Osteoblast (primary cell): ENCODE results near the gene CLDND1. TPM values are rescaled to one million over a fixed set of nuclear protein-coding genes. Genes with fewer than 3 reads are reported as not detected.

Experiments used
- DNase-seq: peaks from one replicate; pipeline ENCODE4 v3.0.0; 2011; ENCODE audit warnings: low spot score, mixed read lengths; ENCODE audit not compliant: insufficient read length; ENCODE audit errors: missing footprints
- H2AFZ ChIP-seq: 2 replicates; pipeline ENCODE4 v1.6.0; 2011; ENCODE audit warnings: mild to moderate bottlenecking, low read length
- H3K27ac ChIP-seq: 2 replicates; pipeline ENCODE4 v1.5.1; 2011; ENCODE audit warnings: mild to moderate bottlenecking, low read depth, low read length, moderate library complexity
- H3K27me3 ChIP-seq: 2 replicates; pipeline ENCODE4 v1.6.0; 2012; ENCODE audit warnings: mild to moderate bottlenecking, control low read depth, inconsistent platforms, low read length, moderate library complexity; ENCODE audit not compliant: insufficient read depth
- H3K36me3 ChIP-seq: 2 replicates; pipeline ENCODE4 v1.5.1; 2011; ENCODE audit warnings: mild to moderate bottlenecking, low read length, control low read depth, moderate library complexity; ENCODE audit not compliant: insufficient read depth
- H3K4me1 ChIP-seq: 2 replicates; pipeline ENCODE4 v1.5.1; 2011; ENCODE audit warnings: mild to moderate bottlenecking, low read length, control low read depth, moderate library complexity; ENCODE audit not compliant: insufficient read depth
- H3K4me2 ChIP-seq: 2 replicates; pipeline ENCODE4 v1.6.0; 2011; ENCODE audit warnings: mild to moderate bottlenecking, low read length; ENCODE audit not compliant: insufficient read depth
- H3K4me3 ChIP-seq: fragments of 200-600 bp; sonication (generic); 3 replicates; pipeline ENCODE4 v1.5.1; 2012; ENCODE audit warnings: mild to moderate bottlenecking, low read length, inconsistent platforms; ENCODE audit not compliant: insufficient read depth
- H3K79me2 ChIP-seq: 2 replicates; pipeline ENCODE4 v1.6.0; 2012; ENCODE audit warnings: mild to moderate bottlenecking, low read length, control low read depth, inconsistent platforms; ENCODE audit not compliant: insufficient read depth
- H3K9me3 ChIP-seq: 2 replicates; pipeline ENCODE4 v1.5.1; 2011; ENCODE audit warnings: low read depth, low read length, control low read depth
- H4K20me1 ChIP-seq: 2 replicates; pipeline ENCODE4 v1.6.0; 2012; ENCODE audit warnings: mild to moderate bottlenecking, low read length, control low read depth; ENCODE audit not compliant: insufficient read depth
- total RNA-seq: library from RNA; depleted of rRNA; stranded (reverse); fragments of >200 nt; gene quantifications from 2 replicates; pipeline ENCODE4 v1.2.3, GENCODE V29; 2012
- TF ChIP-seq, protein P1 (sequence below): IDR thresholded peaks from 2 replicates; pipeline ENCODE4 v1.5.1; 2011; ENCODE audit warnings: mild to moderate bottlenecking, low read depth, low read length, moderate library complexity; ENCODE audit errors: extremely low read depth

Gene CLDND1
- total RNA-seq, 1 donor = 74.2 TPM

DNA sequence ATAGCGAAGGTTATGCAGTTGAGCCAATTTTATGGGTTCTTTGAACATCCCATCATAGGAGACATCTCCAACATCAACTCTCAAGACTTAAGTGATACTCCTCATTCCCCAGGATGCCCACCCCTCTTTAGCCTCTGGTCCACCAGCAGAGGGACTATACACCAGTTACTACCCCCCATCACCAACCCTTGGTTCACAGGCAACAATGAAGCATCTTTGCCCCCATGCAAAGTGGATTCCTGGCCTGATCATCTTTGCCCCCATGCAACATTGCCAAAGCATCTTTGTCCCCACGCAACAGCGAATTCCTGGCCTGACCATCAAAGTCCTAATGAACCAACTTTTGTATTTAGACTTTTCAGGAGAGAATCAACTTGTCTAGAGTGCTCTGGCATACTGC, 28.1 kb upstream of the CLDND1 start:
- no peaks in the 10 kb centered on the region for H3K36me3 ChIP-seq
- no peak overlapping the region for H3K4me3 ChIP-seq
- H3K27ac ChIP-seq = no peak overlapping the region
- TF ChIP-seq, protein P1, sequence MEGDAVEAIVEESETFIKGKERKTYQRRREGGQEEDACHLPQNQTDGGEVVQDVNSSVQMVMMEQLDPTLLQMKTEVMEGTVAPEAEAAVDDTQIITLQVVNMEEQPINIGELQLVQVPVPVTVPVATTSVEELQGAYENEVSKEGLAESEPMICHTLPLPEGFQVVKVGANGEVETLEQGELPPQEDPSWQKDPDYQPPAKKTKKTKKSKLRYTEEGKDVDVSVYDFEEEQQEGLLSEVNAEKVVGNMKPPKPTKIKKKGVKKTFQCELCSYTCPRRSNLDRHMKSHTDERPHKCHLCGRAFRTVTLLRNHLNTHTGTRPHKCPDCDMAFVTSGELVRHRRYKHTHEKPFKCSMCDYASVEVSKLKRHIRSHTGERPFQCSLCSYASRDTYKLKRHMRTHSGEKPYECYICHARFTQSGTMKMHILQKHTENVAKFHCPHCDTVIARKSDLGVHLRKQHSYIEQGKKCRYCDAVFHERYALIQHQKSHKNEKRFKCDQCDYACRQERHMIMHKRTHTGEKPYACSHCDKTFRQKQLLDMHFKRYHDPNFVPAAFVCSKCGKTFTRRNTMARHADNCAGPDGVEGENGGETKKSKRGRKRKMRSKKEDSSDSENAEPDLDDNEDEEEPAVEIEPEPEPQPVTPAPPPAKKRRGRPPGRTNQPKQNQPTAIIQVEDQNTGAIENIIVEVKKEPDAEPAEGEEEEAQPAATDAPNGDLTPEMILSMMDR = no peak
- no peaks in the 10 kb centered on the region for H3K79me2 ChIP-seq
- no peaks in the 10 kb centered on the region for H4K20me1 ChIP-seq
- H3K4me2 ChIP-seq = no peak overlapping the region
- no peak for DNase-seq
- no peak overlapping the region for H2AFZ ChIP-seq
- peaks cover 39% of the 10 kb centered on the region for H3K27me3 ChIP-seq
- no peaks in the 10 kb centered on the region for H3K9me3 ChIP-seq
- no peaks in the 10 kb centered on the region for H3K4me1 ChIP-seq

DNA sequence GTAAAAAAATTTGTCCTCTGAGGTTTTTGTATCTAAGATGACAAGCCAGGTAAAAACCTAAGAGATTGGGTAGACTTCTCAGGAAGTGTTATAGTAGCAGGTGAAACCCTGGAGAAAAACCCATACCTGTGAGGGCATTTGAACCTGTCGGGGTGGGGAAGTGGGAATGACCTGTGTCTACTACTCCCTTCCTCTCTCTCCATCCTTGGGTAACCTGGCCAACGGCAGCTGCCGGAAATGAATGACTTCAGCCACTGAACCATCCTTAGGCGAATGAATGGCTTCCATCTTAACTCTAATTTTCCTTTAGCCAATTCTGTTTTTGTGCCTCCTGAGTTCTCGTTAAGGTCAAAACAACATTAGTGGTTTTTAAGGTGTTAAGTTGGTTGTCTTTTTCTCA, 25.8 kb upstream of the CLDND1 start:
- no peak for DNase-seq
- H3K27ac ChIP-seq = no peak overlapping the region
- H3K4me3 ChIP-seq = no peak overlapping the region
- H3K4me2 ChIP-seq = no peak overlapping the region
- H3K4me1 ChIP-seq = no peaks in the 10 kb centered on the region
- no peak overlapping the region for H2AFZ ChIP-seq
- no peaks in the 10 kb centered on the region for H3K79me2 ChIP-seq
- no peaks in the 10 kb centered on the region for H3K36me3 ChIP-seq
- H3K27me3 ChIP-seq = peaks cover 36% of the 10 kb centered on the region
- no peaks in the 10 kb centered on the region for H4K20me1 ChIP-seq
- TF ChIP-seq, protein P1 = no peak
- H3K9me3 ChIP-seq = no peaks in the 10 kb centered on the region

DNA sequence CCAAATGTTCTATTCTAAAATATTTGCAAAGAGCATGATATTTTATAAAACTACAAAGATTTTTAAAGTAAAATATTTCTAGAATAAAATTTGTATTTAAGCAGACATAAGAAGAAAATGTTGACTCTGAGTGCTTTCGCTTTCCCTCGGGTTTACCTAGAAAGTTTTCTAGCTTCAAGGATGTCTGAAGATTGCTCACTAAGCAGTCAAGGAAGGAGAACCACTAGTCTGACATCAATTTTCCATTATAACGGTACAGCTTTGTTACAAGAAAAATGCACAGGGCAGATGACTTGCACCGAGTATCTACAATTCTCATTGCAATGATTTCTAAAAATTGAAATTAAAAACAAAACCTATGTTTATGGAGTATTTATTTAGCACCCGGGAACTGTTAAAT, 23.2 kb upstream of the CLDND1 start:
- Histone ChIP-seq H3K4me2 (no peak overlapping the region), H3K79me2 (no peaks in the 10 kb centered on the region)

DNA sequence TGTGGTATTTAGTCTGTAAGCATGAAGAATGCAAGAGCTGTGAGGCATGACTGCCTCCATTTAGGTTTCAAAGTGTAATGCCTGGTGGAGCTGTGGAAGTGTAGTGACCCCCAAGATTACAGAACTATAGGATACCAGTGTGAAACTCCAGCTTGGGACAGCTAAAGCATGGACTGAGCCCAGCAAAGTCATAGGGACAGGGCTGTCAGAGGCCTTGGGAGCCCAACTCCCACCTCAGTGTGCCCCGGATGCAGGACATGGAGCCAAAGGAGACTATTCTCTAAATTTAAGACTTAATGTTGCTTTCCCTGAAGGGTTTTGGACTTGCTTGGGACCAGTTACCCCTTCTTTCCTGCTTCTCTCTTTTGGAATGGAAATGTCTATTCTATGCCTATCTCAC, 19.9 kb upstream of the CLDND1 start:
- H3K4me3 ChIP-seq = no peak overlapping the region
- no peaks in the 10 kb centered on the region for H3K4me1 ChIP-seq
- DNase-seq = no peak
- no peak overlapping the region for H2AFZ ChIP-seq
- H3K36me3 ChIP-seq = no peaks in the 10 kb centered on the region
- H3K27me3 ChIP-seq = peaks cover 8% of the 10 kb centered on the region
- H3K79me2 ChIP-seq = no peaks in the 10 kb centered on the region
- no peaks in the 10 kb centered on the region for H3K9me3 ChIP-seq
- no peak overlapping the region for H3K27ac ChIP-seq
- TF ChIP-seq, protein P1 = no peak
- no peak overlapping the region for H3K4me2 ChIP-seq
- no peaks in the 10 kb centered on the region for H4K20me1 ChIP-seq

More for the DNA sequence above, 23.2 kb upstream of the CLDND1 start:
- Histone ChIP-seq H3K27ac (no peak overlapping the region), H4K20me1 (no peaks in the 10 kb centered on the region), H2AFZ (no peak overlapping the region), H3K4me3 (no peak overlapping the region), H3K27me3 (peaks cover 16% of the 10 kb centered on the region), H3K9me3 (no peaks in the 10 kb centered on the region), H3K4me1 (no peaks in the 10 kb centered on the region), H3K36me3 (no peaks in the 10 kb centered on the region)
- DNase-seq = no peak
- TF ChIP-seq, protein P1 = no peak
